Left lung (tissue), 14 donors: Measurements from ENCODE around the gene LCN1. TPM values are rescaled to one million over a fixed set of nuclear protein-coding genes. Genes with fewer than 3 reads are reported as not detected.
A peak's percentile ranks its signal among the peaks of the same experiment; 100 is the strongest.

ENCODE experiments used
- ATAC-seq: fragments of 200-7000 bp; cut with Tn5 transposase; one replicate; pipeline ENCODE4 v1.9.1; 2020; ENCODE audit warnings: moderate library complexity
- DNase-seq, 4 donors: peaks; one replicate each; pipeline ENCODE4 v3.0.0-alpha.2; 2013 to 2020
- H3K27ac ChIP-seq, 2 donors: fragments of 200-600 bp; sonication (generic) in 1 of 2; one replicate each; pipeline versions ENCODE4 v1.5.0 to v1.8.0; 2020 to 2021
- H3K27me3 ChIP-seq, 2 donors: fragments of 200-600 bp; sonication (generic) in 1 of 2; one replicate each; pipeline versions ENCODE4 v1.5.0 to v1.8.0; 2020 to 2021
- H3K36me3 ChIP-seq, 2 donors: fragments of 200-600 bp; sonication (generic) in 1 of 2; one replicate each; pipeline versions ENCODE4 v1.5.0 to v1.8.0; 2020 to 2021
- H3K4me1 ChIP-seq, 2 donors: fragments of 200-600 bp; one replicate each; pipeline ENCODE4 v1.8.0; 2021
- H3K4me3 ChIP-seq, 2 donors: fragments of 200-600 bp; sonication (generic) in 1 of 2; one replicate each; pipeline versions ENCODE4 v1.5.0 to v1.8.0; 2020 to 2021; ENCODE audit warnings: mild to moderate bottlenecking in 1 of 2
- H3K9me3 ChIP-seq, 2 donors: fragments of 200-600 bp; sonication (generic) in 1 of 2; one replicate each; pipeline versions ENCODE4 v1.5.0 to v1.8.0; 2020 to 2021
- intact Hi-C, 2 donors: fragments of 100-400 bp; cut with DNase I; formaldehyde crosslinking; loops; one replicate each; pipeline versions ENCODE4 v1.11.2 to v1.14.2; 2022
- long read RNA-seq, 12 donors: library from polyadenylated mRNA in 2 of 12; unstranded in 2 of 12; transcript quantifications; one replicate each; pipeline ENCODE4 v2.0.0 and lab custom pipeline, GENCODE V29; 2019 to 2026
- polyA plus RNA-seq, 6 donors: library from polyadenylated mRNA; unstranded; fragments of 120-200 nt; gene quantifications; one replicate each; pipeline ENCODE4 v1.2.1, GENCODE V29; 2013; ENCODE audit not compliant: insufficient read length in 6 of 6
- total RNA-seq, 2 donors: library from RNA; stranded (reverse); fragmentation: NEBNext Ultra II Directional; extraction: Animal tissue kit (Norgen Biotek cat#: 25700); gene quantifications; one replicate each; pipeline ENCODE4 v1.2.1, GENCODE V29; 2021
- TF ChIP-seq, protein P1 (sequence below), 2 donors: fragments of 200-600 bp; sonication (generic) in 1 of 2; IDR thresholded peaks; one replicate each; pipeline versions ENCODE4 v1.5.0 to v1.8.0; 2021; ENCODE audit warnings: antibody characterized with exemption in 2 of 2
- donor health status: DM: no; HTN: yes; CAD: no.
- donor health status: DM: no; HTN: no; CAD: no.

Gene LCN1
- total RNA-seq, result not detected
- polyA plus RNA-seq, result not detected
- long read RNA-seq, donor 1, result 0 reads
- long read RNA-seq, donor 2, result 0 reads
- long read RNA-seq, donor 3, result 0 reads
- long read RNA-seq, donor 4, result 0 reads
- long read RNA-seq, donor 5, result 0 reads
- long read RNA-seq, donor 6, result 0 reads
- long read RNA-seq, donor 7, result 0 reads
- long read RNA-seq, donor 8, result 0 reads
- long read RNA-seq, donor 9, result 0 reads
- long read RNA-seq, donor 10, result 0 reads
- long read RNA-seq, donor 11, result 0 reads
- long read RNA-seq, donor 12, result 0 reads

- DNase-seq, result peak in 1 of 4 donors; percentile 55
- Histone ChIP-seq H3K9me3 (no peaks in the 10 kb centered on the region), H3K27me3 (peaks cover 0 to 59% of the 10 kb centered on the region in 2 donors), H3K36me3 (no peaks in the 10 kb centered on the region), H3K4me1 (no peaks in the 10 kb centered on the region), H3K4me3 (no peak within 1 kb of the TSS), H3K27ac (no peak within 1 kb of the TSS)
- intact Hi-C loops, result no loop called here
- TF ChIP-seq, protein P1, sequence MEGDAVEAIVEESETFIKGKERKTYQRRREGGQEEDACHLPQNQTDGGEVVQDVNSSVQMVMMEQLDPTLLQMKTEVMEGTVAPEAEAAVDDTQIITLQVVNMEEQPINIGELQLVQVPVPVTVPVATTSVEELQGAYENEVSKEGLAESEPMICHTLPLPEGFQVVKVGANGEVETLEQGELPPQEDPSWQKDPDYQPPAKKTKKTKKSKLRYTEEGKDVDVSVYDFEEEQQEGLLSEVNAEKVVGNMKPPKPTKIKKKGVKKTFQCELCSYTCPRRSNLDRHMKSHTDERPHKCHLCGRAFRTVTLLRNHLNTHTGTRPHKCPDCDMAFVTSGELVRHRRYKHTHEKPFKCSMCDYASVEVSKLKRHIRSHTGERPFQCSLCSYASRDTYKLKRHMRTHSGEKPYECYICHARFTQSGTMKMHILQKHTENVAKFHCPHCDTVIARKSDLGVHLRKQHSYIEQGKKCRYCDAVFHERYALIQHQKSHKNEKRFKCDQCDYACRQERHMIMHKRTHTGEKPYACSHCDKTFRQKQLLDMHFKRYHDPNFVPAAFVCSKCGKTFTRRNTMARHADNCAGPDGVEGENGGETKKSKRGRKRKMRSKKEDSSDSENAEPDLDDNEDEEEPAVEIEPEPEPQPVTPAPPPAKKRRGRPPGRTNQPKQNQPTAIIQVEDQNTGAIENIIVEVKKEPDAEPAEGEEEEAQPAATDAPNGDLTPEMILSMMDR (IDR thresholded peaks at IDR 0.05), result no peak
- no peak for ATAC-seq
Measured at GRCh38 chr9:135520916-135521607, at the start of gene LCN1. LCN1 (plus strand) TSS chr9:135521440; CDS start chr9:135521498, 58 bp downstream.

GRCh38 chr9:135471791-135472640 is 49.2 kb upstream of the LCN1 start:
- ATAC-seq, result no peak
- DNase-seq, result peak in 1 of 4 donors; percentile 62
- Histone ChIP-seq H3K27me3 (peaks cover 0 to 7% of the 10 kb centered on the region in 2 donors), H3K36me3 (no peaks in the 10 kb centered on the region), H3K27ac (no peak overlapping the region), H3K9me3 (no peaks in the 10 kb centered on the region), H3K4me3 (no peak overlapping the region), H3K4me1 (peaks cover 2 to 3% of the 10 kb centered on the region in 2 donors)
- intact Hi-C loops, result no loop called here
- TF ChIP-seq, protein P1 (IDR thresholded peaks at IDR 0.05), result no peak

GRCh38 chr9:135473972-135474543 is 47.2 kb upstream of the LCN1 start:
- H3K36me3 ChIP-seq, result no peaks in the 10 kb centered on the region
- peak in 1 of 4 donors; percentile 47 for DNase-seq
- H3K27ac ChIP-seq, result no peak overlapping the region
- TF ChIP-seq, protein P1 (IDR thresholded peaks at IDR 0.05), result no peak
- no peaks in the 10 kb centered on the region for H3K9me3 ChIP-seq
- intact Hi-C loops, result no loop called here
- H3K4me3 ChIP-seq, result no peak overlapping the region
- peaks cover 0 to 18% of the 10 kb centered on the region in 2 donors for H3K27me3 ChIP-seq
- ATAC-seq, result no peak
- H3K4me1 ChIP-seq, result peaks cover 3 to 10% of the 10 kb centered on the region in 2 donors

DNA sequence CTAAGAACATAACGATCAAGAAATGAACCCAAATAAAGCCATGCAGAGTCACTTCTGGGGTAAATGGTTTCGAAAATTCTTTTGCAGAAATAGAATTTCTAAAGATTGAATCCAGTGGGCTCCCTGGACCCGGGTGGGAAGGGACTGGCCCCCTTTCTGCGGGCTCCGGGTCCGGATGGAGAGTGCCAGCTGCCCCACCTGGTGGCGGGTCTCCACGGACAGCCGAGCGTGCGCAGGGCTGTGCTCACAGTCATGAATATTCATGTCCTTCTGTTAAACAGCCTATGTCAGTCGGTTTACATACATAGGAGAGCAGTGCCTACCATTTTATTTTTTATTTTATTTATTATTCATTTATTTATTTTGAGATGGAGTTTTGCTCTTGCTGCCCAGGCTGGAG is 46.3 kb upstream of the LCN1 start:
- intact Hi-C loops, result no loop called here
- peak; percentile 36 for ATAC-seq
- H3K36me3 ChIP-seq, result no peaks in the 10 kb centered on the region
- peaks cover 4 to 10% of the 10 kb centered on the region in 2 donors for H3K4me1 ChIP-seq
- peak in 2 of 4 donors; percentile 33 to 83 for DNase-seq
- H3K9me3 ChIP-seq, result no peaks in the 10 kb centered on the region
- H3K27ac ChIP-seq, result no peak overlapping the region
- no peak overlapping the region for H3K4me3 ChIP-seq
- TF ChIP-seq, protein P1 (IDR thresholded peaks at IDR 0.05), result peak; percentile 37 to 40
- H3K27me3 ChIP-seq, result peaks cover 0 to 21% of the 10 kb centered on the region in 2 donors
